Hepatocyte (in vitro differentiated cells): ENCODE data around the gene CALML5. TPM values are rescaled to one million over a fixed set of nuclear protein-coding genes. Genes with fewer than 3 reads are reported as not detected.

Source experiments
- DNase-seq: peaks from one replicate; pipeline ENCODE4 v3.0.0-alpha.2; 2016; ENCODE audit warnings: low spot score
- H2AFZ ChIP-seq: fragments of 200-600 bp; sonication (generic); 2 replicates; pipeline ENCODE4 v1.6.0; 2016; ENCODE audit warnings: antibody characterized with exemption, mild to moderate bottlenecking
- H3K27ac ChIP-seq: fragments of 200-600 bp; sonication (generic); 2 replicates; pipeline ENCODE4 v1.5.1; 2016; ENCODE audit warnings: mild to moderate bottlenecking
- H3K27me3 ChIP-seq: fragments of 200-600 bp; sonication (generic); 2 replicates; pipeline ENCODE4 v1.6.1; 2016
- H3K36me3 ChIP-seq: fragments of 200-600 bp; sonication (generic); replicated peaks from 2 replicates; pipeline ENCODE4 v1.5.1; 2016; ENCODE audit warnings: low read depth; ENCODE audit not compliant: insufficient read depth
- H3K4me1 ChIP-seq: fragments of 200-600 bp; sonication (generic); 2 replicates; pipeline ENCODE4 v1.5.1; 2016; ENCODE audit warnings: mild to moderate bottlenecking, moderate library complexity; ENCODE audit not compliant: insufficient read depth
- H3K4me2 ChIP-seq: fragments of 200-600 bp; sonication (generic); 2 replicates; pipeline ENCODE4 v1.6.0; 2016
- H3K4me3 ChIP-seq: fragments of 200-600 bp; sonication (generic); 2 replicates; pipeline ENCODE4 v1.5.1; 2016; ENCODE audit warnings: mild to moderate bottlenecking
- H3K79me2 ChIP-seq: fragments of 200-600 bp; sonication (generic); 2 replicates; pipeline ENCODE4 v1.6.0; 2017; ENCODE audit warnings: mild to moderate bottlenecking
- H3K9me2 ChIP-seq: fragments of 200-600 bp; sonication (generic); replicated peaks from 2 replicates; pipeline ENCODE4 v1.6.0; 2017; ENCODE audit warnings: mild to moderate bottlenecking; ENCODE audit not compliant: insufficient read depth
- H3K9me3 ChIP-seq: fragments of 200-600 bp; sonication (generic); 2 replicates; pipeline ENCODE4 v1.5.1; 2016; ENCODE audit warnings: low read depth, mild to moderate bottlenecking
- H4K20me1 ChIP-seq: fragments of 200-600 bp; sonication (generic); 2 replicates; pipeline ENCODE4 v1.6.0; 2016; ENCODE audit warnings: mild to moderate bottlenecking; ENCODE audit not compliant: insufficient read depth, poor library complexity, severe bottlenecking
- CTCF ChIP-seq: fragments of 200-600 bp; sonication (generic); IDR thresholded peaks from 2 replicates; pipeline ENCODE4 v1.5.1; 2016; ENCODE audit warnings: antibody characterized with exemption, mild to moderate bottlenecking; ENCODE audit not compliant: poor library complexity
- EZH2 ChIP-seq: fragments of 200-600 bp; sonication (generic); IDR thresholded peaks from 2 replicates; pipeline ENCODE4 v1.6.1; 2016; ENCODE audit warnings: antibody characterized with exemption, mild to moderate bottlenecking, borderline replicate concordance
- EZH2phosphoT487 ChIP-seq: fragments of 200-600 bp; sonication (generic); IDR thresholded peaks from one replicate; pipeline ENCODE4 v1.6.1; 2018; ENCODE audit warnings: antibody characterized with exemption, mild to moderate bottlenecking, low read depth, moderate library complexity; ENCODE audit not compliant: unreplicated experiment, severe bottlenecking
- WGBS: methylation state at CpG from one replicate; pipeline ENCODE4 v1.1.6; 2016; ENCODE audit warnings: low lambda C conversion rate; ENCODE audit errors: missing lambda C conversion rate; 5-methylcytosine and 5-hydroxymethylcytosine counted together
- polyA plus RNA-seq: library from polyadenylated mRNA; unstranded; fragments of >200 nt; fragmentation: Nextera tagmentation; extraction: Ambion mirVana; gene quantifications from 2 replicates; pipeline ENCODE4 v1.2.1, GENCODE V29; 2016
- total RNA-seq: library from RNA; depleted of rRNA; stranded (reverse); fragments of >200 nt; gene quantifications from 2 replicates; pipeline ENCODE4 v1.2.3, GENCODE V29; 2014

Gene CALML5
- total and polyA plus RNA-seq, 2 experiments from 2014 or later: not detected

DNA sequence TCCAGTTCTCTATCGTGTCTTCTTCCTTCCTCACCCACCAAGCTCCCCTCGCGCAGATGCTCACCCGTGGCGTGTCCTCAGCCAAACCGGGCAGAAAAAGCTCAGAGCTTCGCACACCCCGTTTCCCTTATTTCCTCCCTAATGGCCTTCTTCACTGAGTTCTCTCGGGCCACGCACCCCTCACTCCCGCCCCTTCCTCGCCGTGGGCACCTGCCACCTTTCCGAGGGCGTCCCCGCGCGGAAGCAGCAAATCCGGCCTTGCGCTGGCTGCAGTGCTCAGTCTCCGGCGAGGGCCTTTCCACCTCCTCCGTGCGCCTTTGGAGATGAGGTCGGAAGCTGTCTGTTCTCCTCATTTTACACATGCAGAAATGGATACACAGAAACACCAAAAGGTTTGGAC is 13.0 kb upstream of the CALML5 start:
- Histone ChIP-seq H3K4me1 (peaks cover 35% of the 10 kb centered on the region), H4K20me1 (no peaks in the 10 kb centered on the region), H3K9me2 (no peaks in the 10 kb centered on the region), H2AFZ (no peak overlapping the region), H3K4me3 (no peak overlapping the region), H3K79me2 (no peaks in the 10 kb centered on the region), H3K4me2 (no peak overlapping the region), H3K9me3 (no peaks in the 10 kb centered on the region), H3K27me3 (no peaks in the 10 kb centered on the region), H3K36me3 (no peaks in the 10 kb centered on the region), H3K27ac (no peak overlapping the region)
- DNase-seq: no peak
- TF ChIP-seq EZH2phosphoT487 (no peak), CTCF (no peak), EZH2 (no peak)
- WGBS: 96% methylated on average over 24 of the region's 25 CpGs

- Histone ChIP-seq H2AFZ (no peak overlapping the region), H3K9me2 (no peaks in the 10 kb centered on the region), H3K4me3 (no peak overlapping the region), H3K79me2 (no peaks in the 10 kb centered on the region), H3K9me3 (no peaks in the 10 kb centered on the region), H3K27me3 (no peaks in the 10 kb centered on the region), H3K36me3 (no peaks in the 10 kb centered on the region), H4K20me1 (no peaks in the 10 kb centered on the region), H3K27ac (no peak overlapping the region), H3K4me2 (no peak overlapping the region), H3K4me1 (peaks cover 31% of the 10 kb centered on the region)
- WGBS: 92% methylated on average over 16 of the region's 17 CpGs
- TF ChIP-seq EZH2phosphoT487 (no peak), CTCF (no peak), EZH2 (no peak)
- no peak for DNase-seq
Measured at GRCh38 chr10:5511885-5512280, 12.5 kb upstream of the CALML5 start.

DNA sequence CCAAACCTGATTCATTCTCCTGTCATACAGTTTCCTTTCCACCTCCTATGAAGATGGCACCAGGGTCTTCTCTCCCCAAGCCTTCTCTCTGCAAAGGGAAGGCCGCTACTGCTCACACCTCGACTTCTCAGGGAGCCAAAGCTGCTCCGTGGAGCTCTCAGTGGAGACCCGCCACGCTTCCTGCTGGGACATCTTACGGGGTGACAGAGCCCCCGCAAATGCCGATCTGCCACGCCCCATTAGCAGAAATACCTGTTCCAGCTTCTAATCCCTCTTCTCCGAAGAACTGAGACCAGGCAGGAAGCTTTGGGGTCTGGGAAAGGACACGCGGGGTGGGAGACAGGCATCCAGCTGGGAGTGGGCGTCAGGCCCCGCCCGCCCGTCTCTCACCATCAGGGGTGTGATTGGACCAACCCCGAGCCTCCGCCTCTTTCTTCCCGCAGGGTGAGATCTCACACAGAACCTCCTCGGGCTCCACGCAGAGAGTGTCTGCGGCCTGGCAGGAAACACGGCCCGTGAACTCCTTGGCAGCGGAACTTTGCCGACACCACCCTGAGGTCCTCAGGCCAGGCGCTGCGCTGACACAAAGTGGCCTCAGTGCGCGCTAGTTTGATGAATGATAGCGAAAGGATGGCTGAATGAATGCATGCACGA is 12.0 kb upstream of the CALML5 start:
- DNase-seq: no peak
- no peaks in the 10 kb centered on the region for H4K20me1 ChIP-seq
- H3K27me3 ChIP-seq: no peaks in the 10 kb centered on the region
- H3K4me2 ChIP-seq: no peak overlapping the region
- no peaks in the 10 kb centered on the region for H3K9me2 ChIP-seq
- no peak overlapping the region for H3K4me3 ChIP-seq
- H3K9me3 ChIP-seq: no peaks in the 10 kb centered on the region
- H3K36me3 ChIP-seq: no peaks in the 10 kb centered on the region
- TF ChIP-seq EZH2phosphoT487 (no peak), CTCF (no peak), EZH2 (no peak)
- H2AFZ ChIP-seq: no peak overlapping the region
- 95% methylated on average over 31 of the region's 32 CpGs for WGBS
- peak overlapping the region; percentile 3 for H3K27ac ChIP-seq
- no peaks in the 10 kb centered on the region for H3K79me2 ChIP-seq
- peaks cover 28% of the 10 kb centered on the region for H3K4me1 ChIP-seq
